Adrenal gland (tissue), 12 donors: Measurements from ENCODE around the gene EXOC6. TPM values are rescaled to one million over a fixed set of nuclear protein-coding genes. Genes with fewer than 3 reads are reported as not detected.

Source experiments
- DNase-seq, 7 donors: peaks; one replicate each; pipeline ENCODE4 v3.0.0-alpha.2; 2019 to 2020
- H3K27ac ChIP-seq, 5 donors: fragments of 200-600 bp; sonication (generic) in 4 of 5; 1 replicate in 3 of 5; 2 replicates in 2 of 5; pipeline versions ENCODE4 v1.5.1 to v1.8.0; 2016 to 2020; ENCODE audit warnings: mild to moderate bottlenecking in 1 of 5
- H3K27me3 ChIP-seq: fragments of 200-600 bp; 2 replicates; pipeline ENCODE4 v1.8.0; 2021
- H3K36me3 ChIP-seq, 2 donors: fragments of 200-600 bp; replicated peaks in 1 of 2; 1 replicate in 1 of 2; 2 replicates in 1 of 2; pipeline versions ENCODE4 v1.5.1 to v1.8.0; 2018 to 2022
- H3K4me1 ChIP-seq, 2 donors: fragments of 200-600 bp; replicated peaks in 1 of 2; 1 replicate in 1 of 2; 2 replicates in 1 of 2; pipeline versions ENCODE4 v1.5.1 to v1.8.0; 2018 to 2021
- H3K4me3 ChIP-seq, 4 donors: fragments of 200-600 bp; sonication (generic) in 3 of 4; one replicate each; pipeline ENCODE4 v1.5.1; 2016 to 2018
- H3K9me3 ChIP-seq, 3 donors: fragments of 200-600 bp; sonication (generic) in 1 of 3; replicated peaks in 1 of 3; 1 replicate in 2 of 3; 2 replicates in 1 of 3; pipeline versions ENCODE4 v1.5.1 to v1.8.0; 2016 to 2021
- POLR2A ChIP-seq, 2 donors: fragments of 450-650 bp; IDR thresholded peaks; one replicate each; pipeline ENCODE4 v1.6.1; 2017; ENCODE audit warnings: antibody characterized with exemption in 2 of 2, mild to moderate bottlenecking in 2 of 2, moderate library complexity in 1 of 2
- WGBS, 4 donors: extraction: QIAGEN DNeasy Blood & Tissue Kit in 2 of 4; methylation state at CpG; one replicate each; pipeline versions ENCODE4 v1.1.5 to v1.1.7; 2013 to 2017; 5-methylcytosine and 5-hydroxymethylcytosine counted together
- intact Hi-C, 2 donors: fragments of 100-400 bp; cut with DNase I; formaldehyde crosslinking; loops; one replicate each; pipeline versions ENCODE4 v1.14.1 to v1.15.0; 2022 to 2023
- polyA plus RNA-seq, 3 donors: library from polyadenylated mRNA; stranded (reverse); fragments of 200-250 nt in 2 of 3; fragments of 350-450 nt in 1 of 3; fragmentation: Illumina TruSeq in 1 of 3; extraction: RNeasy Lipid Tissue Mini Kit (QIAGEN cat#74804) in 1 of 3; gene quantifications; one replicate each; pipeline ENCODE4 v1.2.3, GENCODE V29; 2013 to 2014
- total RNA-seq, 9 donors: library from RNA; depleted of rRNA in 4 of 9; stranded (reverse); fragments of >200 nt in 4 of 9; fragments of 120-200 nt in 1 of 9; fragmentation: NEBNext Ultra II Directional in 1 of 9; extraction: Animal tissue kit (Norgen Biotek cat#: 25700) in 1 of 9; gene quantifications; one replicate each; pipeline versions ENCODE4 v1.1.0 to v1.2.4, GENCODE V29; 2013 to 2023
- TF ChIP-seq, protein P1 (sequence below), 6 experiments: fragments of 450-650 bp in 4 of 6; fragments of 200-600 bp in 2 of 6; sonication (generic) in 1 of 6; IDR thresholded peaks; 1 replicate in 5 of 6; 2 replicates in 1 of 6; pipeline versions ENCODE4 v1.5.1 to v1.8.0; 2016 to 2021; ENCODE audit warnings: antibody characterized with exemption in 6 of 6, mild to moderate bottlenecking in 2 of 6, moderate library complexity in 1 of 6
- donor health status: healthy with polysubstance abuse.
- donor health status: Bipolar disorder and iron deficiency.
- donor health status: DM: yes; HTN: yes; CAD: no.
- donor health status: DM: no; HTN: no; CAD: no.
- donor health status: DM: no; HTN: no; CAD: no.
- donor health status: DM: yes; HTN: yes; CAD: no.

Gene EXOC6
- total and polyA plus RNA-seq, 12 donors: 7.1 to 60.1 (median 25.7) TPM

DNA sequence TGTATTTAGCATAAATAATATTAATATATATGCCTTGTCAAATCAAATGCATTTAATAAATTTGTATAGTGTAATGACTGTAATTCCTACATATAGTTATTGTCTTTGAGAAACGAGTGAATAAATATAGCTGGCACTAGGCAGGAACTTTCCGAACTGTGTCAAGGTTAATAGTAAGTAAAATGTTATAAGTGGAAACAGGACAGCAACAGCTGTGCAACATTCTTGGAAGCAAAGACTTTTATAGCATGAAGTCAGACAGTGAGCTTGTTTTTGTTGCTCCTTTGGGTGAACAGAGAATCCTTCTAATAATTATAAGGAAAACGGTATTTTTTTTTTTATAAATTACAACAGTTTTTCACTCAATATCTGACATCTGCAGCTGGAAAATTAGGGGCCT is 14.0 kb upstream of the EXOC6 start:
- H3K27me3 ChIP-seq: no peaks in the 10 kb centered on the region
- no peak for DNase-seq
- no peaks in the 10 kb centered on the region for H3K36me3 ChIP-seq
- TF ChIP-seq POLR2A (IDR thresholded peaks at IDR 0.05): no peak
- TF ChIP-seq, protein P1, sequence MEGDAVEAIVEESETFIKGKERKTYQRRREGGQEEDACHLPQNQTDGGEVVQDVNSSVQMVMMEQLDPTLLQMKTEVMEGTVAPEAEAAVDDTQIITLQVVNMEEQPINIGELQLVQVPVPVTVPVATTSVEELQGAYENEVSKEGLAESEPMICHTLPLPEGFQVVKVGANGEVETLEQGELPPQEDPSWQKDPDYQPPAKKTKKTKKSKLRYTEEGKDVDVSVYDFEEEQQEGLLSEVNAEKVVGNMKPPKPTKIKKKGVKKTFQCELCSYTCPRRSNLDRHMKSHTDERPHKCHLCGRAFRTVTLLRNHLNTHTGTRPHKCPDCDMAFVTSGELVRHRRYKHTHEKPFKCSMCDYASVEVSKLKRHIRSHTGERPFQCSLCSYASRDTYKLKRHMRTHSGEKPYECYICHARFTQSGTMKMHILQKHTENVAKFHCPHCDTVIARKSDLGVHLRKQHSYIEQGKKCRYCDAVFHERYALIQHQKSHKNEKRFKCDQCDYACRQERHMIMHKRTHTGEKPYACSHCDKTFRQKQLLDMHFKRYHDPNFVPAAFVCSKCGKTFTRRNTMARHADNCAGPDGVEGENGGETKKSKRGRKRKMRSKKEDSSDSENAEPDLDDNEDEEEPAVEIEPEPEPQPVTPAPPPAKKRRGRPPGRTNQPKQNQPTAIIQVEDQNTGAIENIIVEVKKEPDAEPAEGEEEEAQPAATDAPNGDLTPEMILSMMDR (IDR thresholded peaks at IDR 0.05): no peak
- intact Hi-C loops: no loop called here
- H3K9me3 ChIP-seq: no peaks in the 10 kb centered on the region
- WGBS, 4 donors: 28 to 41% (median 33%) methylated on average over 3 of the region's 3 CpGs
- H3K27ac ChIP-seq: no peak overlapping the region
- H3K4me3 ChIP-seq: no peak overlapping the region
- peaks cover 22 to 24% of the 10 kb centered on the region in 2 donors for H3K4me1 ChIP-seq

- H3K4me1 ChIP-seq: peaks cover 22 to 28% of the 10 kb centered on the region in 2 donors
- H3K27ac ChIP-seq: no peak overlapping the region
- no peak for DNase-seq
- H3K9me3 ChIP-seq: no peaks in the 10 kb centered on the region
- no peaks in the 10 kb centered on the region for H3K27me3 ChIP-seq
- H3K4me3 ChIP-seq: no peak overlapping the region
- intact Hi-C loops: no loop called here
- TF ChIP-seq, protein P1 (IDR thresholded peaks at IDR 0.05): no peak
- no peak for TF ChIP-seq POLR2A (IDR thresholded peaks at IDR 0.05)
- no peaks in the 10 kb centered on the region for H3K36me3 ChIP-seq
Observed at GRCh38 chr10:92834986-92835385, 13.3 kb upstream of the EXOC6 start.

GRCh38 chr10:92837456-92837855 is 10.9 kb upstream of the EXOC6 start:
- no peaks in the 10 kb centered on the region for H3K36me3 ChIP-seq
- intact Hi-C loops: no loop called here
- TF ChIP-seq, protein P1 (IDR thresholded peaks at IDR 0.05): no peak
- no peak for TF ChIP-seq POLR2A (IDR thresholded peaks at IDR 0.05)
- H3K27ac ChIP-seq: no peak overlapping the region
- peaks cover 9 to 24% of the 10 kb centered on the region in 2 donors for H3K4me1 ChIP-seq
- no peak overlapping the region for H3K4me3 ChIP-seq
- DNase-seq: no peak
- 73 to 97% (median 79%) methylated on average over 4 of the region's 4 CpGs for WGBS, 4 donors
- H3K9me3 ChIP-seq: no peaks in the 10 kb centered on the region
- H3K27me3 ChIP-seq: no peaks in the 10 kb centered on the region

DNA sequence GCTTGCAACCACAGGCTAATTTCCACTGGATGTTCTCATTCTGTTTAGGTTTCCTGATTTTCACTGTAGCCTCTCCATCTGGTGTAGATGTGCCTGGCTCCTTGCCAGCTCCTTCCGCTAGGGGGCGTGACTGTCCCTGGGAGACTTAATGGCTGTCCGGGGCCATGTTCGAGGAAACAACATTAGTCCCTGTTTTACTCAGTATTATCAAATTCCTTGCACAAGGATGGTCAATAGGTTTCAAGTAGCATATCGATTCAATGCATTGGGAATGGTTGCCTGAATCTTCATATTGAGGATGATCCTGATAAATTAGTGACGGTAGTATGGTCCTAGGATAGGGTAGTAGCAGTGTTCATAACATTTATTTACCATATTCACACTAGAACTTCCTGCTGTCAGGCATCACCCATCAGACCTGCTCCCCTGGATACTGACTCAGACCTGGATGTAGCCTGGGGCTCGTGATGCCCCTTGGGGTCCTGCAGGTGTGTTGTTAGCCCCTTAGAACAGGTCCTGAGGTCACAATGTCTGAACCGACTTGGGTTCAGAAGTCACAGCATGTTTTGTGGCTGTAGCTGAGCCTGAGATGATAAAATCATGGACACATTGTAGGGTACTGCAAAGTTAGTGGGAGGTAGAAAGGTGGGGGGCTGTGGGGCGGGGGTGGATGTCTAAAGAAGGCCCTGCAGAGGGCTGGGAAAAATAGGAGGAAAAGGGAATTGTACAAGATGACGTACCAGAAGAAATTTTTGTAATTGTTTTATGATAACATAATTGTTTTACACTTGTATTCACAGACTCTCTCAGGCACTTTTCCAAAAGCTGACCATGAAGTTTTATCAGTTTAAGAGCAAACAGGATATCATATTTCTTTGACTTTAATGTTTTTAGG is 8.9 kb upstream of the EXOC6 start:
- H3K27ac ChIP-seq: peak overlapping the region; percentile 1 to 75 (median 39)
- intact Hi-C loops: loop anchor here in 1 of 2 donors (10.0 kb wide), 1 partner anchor 245 kb away; the partner anchor contains the start of gene KIF11
- peaks cover 4 to 28% of the 10 kb centered on the region in 2 donors for H3K4me1 ChIP-seq
- WGBS, 4 donors: 22 to 25% (median 24%) methylated on average over 10 of the region's 10 CpGs
- TF ChIP-seq, protein P1 (IDR thresholded peaks at IDR 0.05): peak in 1 of 6 experiments; percentile 31
- TF ChIP-seq POLR2A (IDR thresholded peaks at IDR 0.05): no peak
- H3K36me3 ChIP-seq: no peaks in the 10 kb centered on the region
- no peak overlapping the region for H3K4me3 ChIP-seq
- peak; percentile 64 to 86 (median 79) for DNase-seq
- no peaks in the 10 kb centered on the region for H3K9me3 ChIP-seq
- H3K27me3 ChIP-seq: no peaks in the 10 kb centered on the region
